NCI-H774 (cell line): ENCODE results near the gene DSCAML1.
"Not testable (repeated sequence)": the region's sequence is repeated elsewhere in the genome, so short reads cannot be mapped to it uniquely, and the experiment has no call there.

Experiments used
- DNase-seq: peaks from one replicate; lab custom pipeline; 2025; lab: John Stamatoyannopoulos, UW

The DSCAML1 gene

DNA sequence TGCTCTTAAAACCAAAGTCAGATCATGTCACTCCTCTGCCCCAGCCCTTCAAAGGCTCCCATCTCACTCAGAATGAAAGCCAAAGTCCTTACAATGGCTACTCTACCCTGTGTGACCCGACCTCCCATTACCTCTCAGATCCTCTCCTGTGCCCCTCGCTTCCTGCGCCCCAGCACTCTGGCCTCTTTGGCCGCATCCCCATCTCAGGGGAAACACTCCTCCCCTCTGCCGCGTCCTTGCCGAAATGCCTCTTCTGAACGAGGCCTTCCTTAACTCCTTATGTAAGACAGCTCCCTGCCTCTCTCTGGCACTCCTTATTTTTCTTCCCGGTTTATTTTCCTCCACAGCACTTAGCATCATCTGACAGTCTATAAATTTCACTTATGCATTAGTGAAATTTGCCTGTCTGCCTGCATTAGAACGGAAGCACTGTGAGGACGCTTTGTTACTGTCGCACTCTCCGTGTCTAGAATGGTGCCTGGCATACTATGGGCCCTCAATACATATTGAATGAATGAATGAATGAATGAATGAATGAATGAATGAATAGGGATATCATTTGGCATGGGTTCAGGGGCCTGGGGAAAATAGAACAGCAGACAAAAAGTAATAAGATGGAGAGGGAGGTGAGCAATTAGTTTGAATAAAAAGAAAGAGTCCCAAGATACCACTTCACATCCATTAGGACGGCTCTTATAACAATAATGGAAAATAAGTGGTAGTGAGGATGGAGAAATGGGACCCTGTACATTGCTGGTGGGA, 331.6 kb downstream of the DSCAML1 start:
- no peak for DNase-seq

DNA sequence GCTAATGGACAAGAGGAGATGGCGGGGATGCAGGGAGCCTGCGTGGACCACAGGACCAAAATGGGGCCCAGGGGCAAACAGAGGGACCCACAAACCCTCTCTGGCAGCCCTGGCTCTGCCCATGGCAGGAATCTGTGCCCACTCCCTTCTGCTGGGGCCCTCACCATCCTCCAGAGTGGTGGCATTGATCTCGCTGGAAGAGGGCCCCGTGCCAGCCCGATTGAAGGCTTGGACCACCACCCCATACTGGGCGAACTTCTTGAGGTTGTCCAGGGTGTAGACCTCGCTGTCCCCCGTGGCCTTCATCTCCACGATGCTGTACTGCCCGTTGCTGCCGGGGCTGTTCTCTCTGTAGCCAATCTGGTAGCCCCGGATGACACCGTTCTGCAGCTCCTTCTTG, 332.2 kb downstream of the DSCAML1 start:
- DNase-seq: no peak

DNA sequence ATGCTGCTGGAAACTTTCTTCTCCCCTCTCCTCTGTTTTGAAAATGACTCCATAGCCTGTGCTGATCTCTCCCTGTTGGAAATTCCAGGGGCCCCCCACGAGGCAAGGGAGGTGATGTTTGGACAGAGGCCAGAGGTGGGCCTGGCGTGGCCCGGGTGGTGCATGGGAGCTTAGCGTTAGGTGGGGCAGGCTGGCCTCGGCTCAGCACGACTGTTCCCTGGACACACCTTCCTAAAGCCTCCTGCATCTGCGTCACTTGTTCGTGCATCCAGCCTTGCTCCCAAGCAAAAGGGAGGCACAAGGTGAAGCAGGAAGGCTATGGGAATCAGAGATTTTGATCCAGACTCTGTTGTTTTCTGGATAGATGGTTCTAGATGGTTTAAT, 334.2 kb downstream of the DSCAML1 start:
- no peak for DNase-seq

DNA sequence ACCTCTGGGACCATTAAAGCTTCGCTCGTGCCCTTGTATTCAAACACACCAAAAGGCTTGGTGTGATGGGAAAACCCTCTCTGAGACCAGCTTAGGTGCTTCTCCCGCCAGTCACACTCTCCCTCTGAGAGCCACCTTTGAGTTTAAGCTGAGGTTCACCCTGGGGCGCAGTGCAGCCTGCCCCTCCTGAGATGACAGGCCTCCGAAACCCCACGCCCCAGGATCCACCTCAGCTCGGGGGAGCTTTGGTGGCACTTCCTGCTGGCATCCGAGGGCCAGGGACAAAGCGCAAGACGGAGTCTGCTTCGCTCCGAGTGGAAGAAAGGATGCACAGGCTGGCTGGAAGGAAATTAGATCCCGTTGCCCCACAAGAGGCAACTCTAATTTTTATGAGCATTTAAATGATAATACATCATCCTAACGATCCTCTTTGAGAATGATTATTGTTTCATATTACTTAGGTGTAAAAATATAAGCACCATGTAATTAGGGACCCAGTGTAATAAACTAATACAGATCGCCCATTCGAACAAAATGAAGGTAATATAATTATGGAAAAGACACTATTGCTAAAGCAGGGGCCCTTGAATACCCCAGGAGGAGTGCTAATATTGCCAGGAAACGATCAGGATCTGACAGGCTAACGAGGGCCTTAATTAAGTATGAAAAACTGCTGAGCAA, 334.7 kb downstream of the DSCAML1 start:
- DNase-seq: no peak

DNA sequence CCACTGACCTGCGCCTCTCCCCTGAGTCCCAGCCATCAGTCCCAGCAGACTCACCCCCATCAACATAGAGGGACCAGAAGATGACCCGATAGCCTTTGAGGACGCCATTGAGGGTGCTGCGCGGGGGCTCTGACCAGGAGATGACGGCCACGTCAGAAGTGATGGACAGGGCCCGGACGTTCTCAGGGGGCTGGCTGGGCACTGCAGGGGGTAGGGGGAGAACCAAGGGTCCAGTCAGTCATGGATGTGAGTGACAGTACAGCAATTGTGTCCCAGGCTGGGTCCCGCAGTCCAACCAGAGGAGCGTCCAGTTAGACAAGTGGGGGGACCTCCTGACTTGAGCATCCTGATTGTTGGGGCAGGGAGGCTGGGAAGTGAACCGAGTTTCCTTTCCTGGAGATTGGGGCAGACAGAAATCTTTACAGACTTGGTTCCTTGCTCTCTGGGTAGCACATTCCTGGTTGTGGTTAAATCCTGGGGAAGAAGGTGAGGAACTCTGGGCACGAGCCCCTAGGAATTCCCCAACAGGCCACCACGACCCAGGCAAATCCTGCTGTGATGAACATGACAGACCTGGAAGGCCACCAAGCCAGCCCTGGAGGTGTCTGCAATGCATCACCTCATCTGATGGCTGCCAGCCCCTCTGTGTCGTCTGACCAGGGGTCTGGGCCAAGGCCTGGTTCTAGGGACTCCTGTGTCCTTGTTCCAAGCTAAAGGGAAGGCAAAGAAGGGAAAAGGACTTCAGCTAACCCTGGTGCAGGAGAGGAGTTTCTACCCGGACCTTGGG, 335.4 kb downstream of the DSCAML1 start:
- DNase-seq: no peak

DNA sequence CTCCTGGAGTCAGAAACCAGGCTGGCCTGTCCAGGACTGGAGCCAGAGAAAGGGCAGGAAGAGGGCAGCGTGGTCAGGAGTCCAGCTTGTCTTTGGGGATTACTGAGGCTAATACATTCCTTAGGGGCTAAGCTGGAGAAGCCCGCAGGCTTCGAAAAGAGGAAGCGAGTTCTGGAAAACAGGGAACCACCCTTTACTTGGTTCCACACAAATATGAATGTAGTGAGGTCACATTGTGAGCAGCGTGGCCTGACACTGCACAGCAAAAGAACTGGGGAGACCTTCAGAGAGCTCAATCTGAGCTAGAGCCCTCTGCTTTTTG, 337.1 kb downstream of the DSCAML1 start:
- DNase-seq: no peak

DNA sequence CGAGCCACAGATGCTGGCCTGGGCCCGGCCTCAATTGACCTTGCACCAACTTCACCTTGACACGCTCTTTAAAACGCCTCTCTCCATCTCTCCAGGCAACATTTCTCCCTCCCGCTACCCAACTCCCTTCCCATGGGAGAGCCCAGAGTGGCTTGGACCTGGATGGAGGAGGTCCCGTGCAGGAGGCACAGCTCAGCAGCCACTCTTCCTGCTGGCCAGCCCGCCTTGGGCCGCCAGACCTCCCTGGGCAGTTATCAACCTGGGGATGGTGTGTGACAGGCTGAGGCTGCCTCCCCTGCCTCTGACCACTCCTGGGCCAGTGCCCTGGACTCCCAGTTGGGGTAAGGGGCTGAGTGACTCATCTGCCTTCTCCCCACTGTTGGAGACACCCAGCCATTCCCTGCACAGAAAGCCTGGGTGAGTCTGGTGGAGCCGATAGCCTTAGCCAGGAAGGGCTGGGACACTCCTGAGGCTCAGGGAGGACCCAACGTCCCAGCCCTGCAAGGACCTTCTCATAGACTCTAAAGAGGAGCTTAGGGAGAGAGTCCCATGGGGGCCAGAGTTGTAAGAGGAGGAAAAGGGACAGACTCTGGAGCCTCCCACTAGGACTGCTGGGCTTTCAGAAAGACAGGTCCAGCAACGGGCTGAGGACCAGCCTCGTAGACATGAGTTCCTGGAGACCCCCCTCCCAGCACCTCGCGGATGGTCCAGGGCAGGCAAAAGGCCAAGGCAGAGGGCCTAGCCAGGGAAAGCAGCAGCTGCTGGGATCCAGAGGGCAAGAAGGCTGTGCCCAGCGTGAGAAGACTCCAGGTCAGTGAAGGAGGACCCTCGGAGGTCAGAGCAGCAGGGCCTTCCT, 337.7 kb downstream of the DSCAML1 start:
- no peak for DNase-seq

DNA sequence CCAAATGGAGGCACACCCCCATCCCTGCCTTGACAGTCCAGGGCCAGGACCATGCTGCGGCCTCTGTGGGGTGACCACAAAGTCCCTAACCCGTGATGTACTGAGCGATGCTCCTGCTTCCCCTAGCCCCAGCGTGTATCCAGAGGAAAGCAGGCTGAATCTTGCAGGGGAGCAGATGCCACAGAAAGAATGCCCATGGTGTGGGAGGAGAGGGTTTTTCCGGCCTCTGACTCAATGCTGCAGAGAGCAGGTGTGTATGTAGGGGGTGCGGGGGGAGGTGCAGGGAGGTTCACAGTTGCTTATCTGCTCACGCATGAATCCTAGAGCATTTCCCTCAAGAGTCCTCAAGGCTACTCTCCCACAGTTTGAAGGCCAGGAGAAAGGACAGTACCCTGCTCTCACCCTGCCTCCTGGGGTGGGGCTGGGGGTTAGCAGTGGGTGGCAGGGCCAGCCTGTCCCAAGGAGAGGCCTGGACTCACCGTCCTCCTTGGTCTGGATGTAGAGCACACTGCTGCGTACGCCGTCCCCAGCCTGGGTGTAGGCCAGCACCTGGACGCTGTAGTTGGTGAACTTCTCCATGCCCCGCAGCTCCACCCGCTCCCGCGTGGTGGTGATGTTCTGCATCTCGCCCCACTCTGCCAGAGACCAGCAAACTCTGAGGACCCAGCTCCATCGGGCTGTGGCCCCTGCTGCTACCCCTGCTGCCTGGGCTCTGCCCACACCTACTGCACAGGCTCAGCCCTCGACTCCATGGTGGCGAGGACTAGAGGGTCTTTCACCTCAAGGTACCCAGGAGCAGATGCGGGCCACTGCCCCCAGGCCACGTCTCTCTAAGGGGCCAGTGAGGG, 338.5 kb downstream of the DSCAML1 start:
- peak; percentile 46 for DNase-seq

DNA sequence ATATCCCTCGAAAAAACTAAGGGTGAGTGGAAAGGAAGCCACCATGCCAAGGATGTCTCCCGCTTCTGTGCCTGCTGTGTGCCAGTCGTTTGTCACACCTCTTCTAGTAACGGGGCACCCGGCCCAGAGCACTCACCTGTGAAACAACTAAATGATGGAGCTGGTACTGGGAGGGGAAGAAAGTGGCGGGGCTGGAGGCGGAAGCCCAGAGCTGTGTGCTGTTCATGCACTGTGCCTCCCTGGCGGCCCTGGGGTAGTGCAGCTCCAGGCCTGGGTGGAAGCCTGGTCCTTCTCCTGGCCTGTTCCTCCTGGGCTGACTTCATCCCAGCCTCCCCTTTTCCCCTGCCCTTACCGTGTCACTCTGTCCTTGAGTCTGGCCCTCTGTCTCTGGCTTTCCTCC, 339.2 kb downstream of the DSCAML1 start:
- DNase-seq: peak; percentile 46

DNA sequence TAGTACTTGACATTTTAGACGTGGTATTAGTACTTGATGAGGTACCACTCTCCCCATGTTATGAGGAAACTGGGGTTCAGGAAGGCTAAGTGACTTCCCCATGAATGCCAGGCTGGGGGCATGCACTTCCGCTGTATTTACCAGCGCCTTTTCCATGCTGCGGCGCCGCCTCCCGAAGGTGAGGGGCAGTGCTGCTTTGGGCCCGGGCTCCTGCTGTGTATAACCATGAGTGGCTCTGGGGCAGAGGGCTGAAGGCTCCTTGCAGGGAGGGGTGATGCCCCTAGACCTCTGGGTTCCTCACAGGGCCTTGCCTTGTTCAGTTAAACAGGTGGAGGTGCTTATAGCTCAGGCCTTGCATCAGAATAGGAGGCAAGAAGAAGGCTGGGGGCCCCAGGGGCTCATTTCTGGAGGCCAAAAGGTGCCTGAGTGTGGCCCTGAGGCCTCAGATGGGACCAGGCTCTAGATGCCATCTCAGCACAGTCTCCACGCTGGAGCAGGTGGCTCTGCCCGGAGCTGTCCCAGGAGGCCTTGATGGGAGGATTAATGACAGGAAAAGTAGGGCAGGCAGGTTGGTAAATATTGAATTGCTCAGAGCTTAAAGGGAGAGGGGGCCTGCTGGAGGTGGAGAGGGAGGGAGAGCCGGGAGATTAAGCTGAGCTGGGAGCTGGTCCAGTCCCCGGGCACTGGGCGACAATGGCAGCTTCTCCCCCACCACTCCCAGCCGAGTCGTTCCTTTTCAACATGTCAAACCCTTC, 339.8 kb downstream of the DSCAML1 start:
- peak; percentile 79 for DNase-seq

DNA sequence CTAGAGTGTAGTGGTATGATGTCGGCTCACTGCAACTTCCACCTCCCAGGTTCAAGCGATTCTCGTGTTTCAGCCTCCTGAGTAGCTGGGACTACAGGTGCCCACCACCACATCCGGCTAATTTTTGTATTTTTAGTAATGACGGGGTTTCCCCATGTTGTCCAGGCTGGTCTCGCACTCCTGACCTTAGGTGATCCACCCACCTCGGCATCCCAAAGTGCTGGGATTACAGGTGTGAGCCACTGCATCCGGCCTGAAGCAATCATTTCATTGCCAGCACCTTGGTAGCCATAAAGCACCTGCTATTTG, 340.3 kb downstream of the DSCAML1 start:
- not testable (repeated sequence) for DNase-seq

DNA sequence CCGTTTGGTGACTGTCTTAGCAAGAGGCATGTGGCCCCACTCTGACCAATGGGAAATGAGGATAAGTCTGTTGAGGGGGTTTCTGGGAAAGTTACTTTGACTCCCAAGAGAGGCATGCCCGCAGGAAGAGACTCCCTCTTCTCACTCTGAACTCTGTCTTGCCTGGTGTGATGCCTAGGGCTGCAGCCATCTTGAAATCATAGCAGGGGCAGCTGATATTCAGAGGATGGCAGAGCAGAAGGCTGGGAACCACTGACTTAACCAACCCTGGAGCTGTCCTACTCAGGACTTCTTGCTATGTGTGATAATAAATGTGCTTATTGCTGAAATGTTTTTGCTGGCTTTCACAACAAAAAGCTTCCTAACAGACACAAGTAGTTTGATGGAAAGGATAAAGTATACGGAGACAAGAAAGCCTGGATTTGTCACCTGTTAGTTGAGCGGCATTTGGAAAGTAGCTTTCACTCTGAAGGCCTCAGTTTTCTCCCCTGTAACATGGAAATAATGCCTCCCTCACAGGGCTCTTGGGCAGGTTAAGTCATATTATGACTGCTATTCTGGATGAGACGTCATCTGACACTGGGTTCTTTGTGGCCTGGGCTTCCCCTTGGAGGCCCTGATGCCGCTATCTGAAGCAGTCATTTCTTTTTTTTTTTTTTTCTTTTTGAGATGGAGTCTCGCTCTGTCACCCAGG, 340.8 kb downstream of the DSCAML1 start:
- DNase-seq: no peak

DNA sequence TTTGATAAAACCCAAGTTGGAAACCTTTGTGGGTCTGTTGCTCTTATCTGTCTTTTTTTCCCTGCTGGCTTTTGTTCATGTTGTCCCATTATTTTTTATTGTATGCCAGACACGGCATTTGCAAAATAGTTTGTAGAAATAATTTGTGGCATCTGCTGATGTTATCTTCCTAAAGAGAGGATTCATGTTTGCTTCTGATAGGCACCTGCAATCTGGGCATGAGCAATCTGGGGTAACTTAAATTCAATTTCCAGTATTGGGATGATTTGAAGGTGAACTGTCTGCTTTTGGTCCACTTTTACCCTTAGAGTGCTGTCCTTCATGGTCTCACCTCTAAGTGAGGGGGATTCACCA, 342.5 kb downstream of the DSCAML1 start:
- DNase-seq: no peak

DNA sequence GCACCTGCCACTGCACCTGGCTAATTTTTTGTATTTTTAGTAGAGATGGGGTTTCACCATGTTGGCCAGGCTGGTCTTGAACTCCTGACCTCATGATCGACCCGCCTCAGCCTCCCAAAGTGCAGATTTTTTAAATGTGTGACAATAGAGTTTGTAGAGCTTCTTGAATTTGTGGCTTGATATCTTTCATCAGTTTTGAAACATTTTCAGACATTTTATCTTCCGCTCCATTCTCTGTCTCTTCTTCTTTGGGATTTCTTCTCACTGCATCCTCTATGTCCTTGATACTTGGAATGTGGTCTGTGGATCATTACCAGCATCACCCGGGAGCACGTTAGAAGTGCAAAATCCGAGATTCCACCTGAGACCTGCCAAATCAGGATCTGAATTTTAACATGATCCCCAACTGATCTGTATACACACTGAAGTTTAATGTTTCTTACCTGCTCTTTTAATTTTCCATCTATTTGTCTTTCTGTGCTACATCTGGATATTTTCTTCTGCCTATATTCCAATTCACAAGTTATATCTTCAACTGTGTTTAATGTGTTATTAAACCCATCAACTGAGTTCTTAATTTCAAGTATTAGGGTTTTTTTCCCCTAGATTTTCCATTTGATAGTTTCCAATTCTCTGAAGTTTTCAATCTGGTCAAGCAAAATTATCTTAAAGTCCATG, 343.0 kb downstream of the DSCAML1 start:
- no peak for DNase-seq

DNA sequence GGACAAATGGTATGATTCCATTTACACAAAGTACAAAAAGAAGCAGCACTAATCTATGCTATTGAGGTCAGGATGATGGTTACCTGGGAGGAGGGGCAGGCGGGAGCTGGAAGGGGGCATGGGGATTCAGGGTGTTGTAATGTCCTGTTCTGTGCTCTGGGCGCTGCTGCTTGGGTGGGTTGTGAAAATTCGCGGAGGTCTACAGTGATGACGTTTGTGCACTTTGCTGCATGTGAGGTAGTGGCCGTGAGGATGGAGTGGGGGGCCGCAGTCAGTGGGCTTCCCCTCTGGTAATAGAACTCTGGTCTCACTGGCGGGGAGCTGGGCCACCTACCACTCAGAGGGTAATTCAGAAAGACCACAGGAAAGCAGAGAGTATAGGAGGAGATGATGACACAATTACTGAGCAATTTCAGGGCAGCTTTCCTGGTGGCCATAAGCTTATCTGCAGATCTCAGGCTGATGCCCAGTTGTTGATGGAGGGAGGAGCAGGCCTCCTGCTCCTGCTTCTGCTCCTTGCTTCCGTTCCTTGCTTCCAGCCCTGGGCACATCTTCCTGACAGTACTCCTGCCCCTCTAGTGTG, 347.8 kb downstream of the DSCAML1 start:
- DNase-seq: no peak

DNA sequence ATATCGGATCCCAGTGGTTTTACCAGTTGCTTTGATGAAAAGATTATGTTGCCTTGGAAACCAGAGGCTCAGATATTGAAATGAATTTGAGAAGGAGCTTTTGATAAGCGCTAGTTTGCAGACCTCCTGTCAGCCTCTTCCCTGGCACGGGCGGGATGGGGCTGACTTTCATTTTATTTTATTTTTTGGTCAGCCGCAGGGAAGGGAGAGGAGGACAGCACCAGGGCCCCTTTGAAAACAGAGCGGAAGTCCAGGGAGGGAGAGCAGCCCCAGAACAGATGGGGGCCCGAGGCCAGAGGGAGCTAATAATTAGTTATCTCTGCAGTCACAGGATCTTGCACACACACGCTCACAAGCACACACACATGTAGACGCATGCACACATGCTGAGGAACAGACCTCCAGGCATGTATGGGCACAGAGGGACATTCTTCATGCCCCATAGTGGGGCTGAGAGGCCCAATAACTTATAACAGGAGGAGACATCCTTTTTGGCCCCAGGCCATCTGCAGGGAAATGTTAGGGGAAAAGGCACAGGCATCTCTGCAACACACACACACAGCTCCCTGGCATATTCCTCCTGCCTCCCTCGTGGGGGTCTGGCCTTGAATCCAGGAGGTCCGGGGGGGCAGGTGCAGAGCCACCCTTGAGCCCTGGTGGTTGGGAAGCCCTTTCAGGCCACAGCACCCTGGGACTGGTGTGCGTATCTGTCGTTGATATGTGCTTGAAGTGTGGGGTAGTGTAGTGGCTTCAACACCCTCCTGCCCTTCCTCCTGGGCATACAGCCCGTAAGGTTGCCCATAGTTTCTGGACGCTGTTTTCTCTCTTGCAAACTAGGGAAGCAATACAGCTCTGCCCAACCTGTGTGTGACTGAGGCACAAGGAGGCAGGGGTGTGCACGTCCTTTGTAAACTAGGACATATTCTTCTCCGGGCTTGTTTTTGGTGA, 352.0 kb downstream of the DSCAML1 start:
- no peak for DNase-seq

DNA sequence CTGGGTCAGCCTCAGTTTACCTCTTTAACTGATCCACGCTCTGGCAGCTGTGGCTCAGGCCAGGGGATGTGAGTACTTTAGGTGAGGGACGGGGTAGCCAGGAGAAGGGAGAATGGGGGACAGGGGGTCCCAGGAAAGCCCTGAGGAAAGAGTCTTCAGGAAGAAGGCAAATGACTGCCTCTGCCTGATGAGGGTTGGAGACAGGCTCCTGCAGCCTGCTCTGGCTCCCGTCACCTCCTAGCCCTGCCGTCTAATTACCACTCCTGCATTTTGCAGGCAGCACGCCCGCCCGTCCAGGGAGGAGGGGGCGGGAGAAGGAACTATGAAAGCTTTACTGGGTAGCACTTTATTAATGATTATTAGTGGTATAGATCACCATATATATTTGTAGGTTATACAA, 352.8 kb downstream of the DSCAML1 start:
- DNase-seq: no peak
